ENCODE data around the gene PPP6R1.

The PPP6R1 gene

GRCh38 chr19:55283548-55284377, 24.9 kb upstream of the PPP6R1 start, which contains the start of gene BRSK1:
Gene BRSK1 (plus strand): TSS chr19:55283997. CDS start chr19:55284443, 446 bp downstream.
- peak within 1 kb of the TSS; percentile 17 for H3K4me3 ChIP-seq (ENCODE audit: low read depth, low read length)

GRCh38 chr19:55279770-55280643, 21.2 kb upstream of the PPP6R1 start, which contains the start of gene HSPBP1:
Gene HSPBP1 (minus strand): TSS chr19:55280110. CDS start chr19:55279608, 502 bp downstream.
- peak within 1 kb of the TSS; percentile 81 for H3K4me3 ChIP-seq (ENCODE audit: low read depth, low read length)

GRCh38 chr19:55279340-55279739, 20.5 kb upstream of the PPP6R1 start:
- peak overlapping the region; percentile 81 for H3K4me3 ChIP-seq (ENCODE audit: low read depth, low read length)

GRCh38 chr19:55278391-55279135, 19.7 kb upstream of the PPP6R1 start:
- peak overlapping the region; percentile 81 for H3K4me3 ChIP-seq (ENCODE audit: low read depth, low read length)

- H3K4me3 ChIP-seq (ENCODE audit: low read depth, low read length): no peak overlapping the region
Observed at GRCh38 chr19:55277494-55277893, 18.7 kb upstream of the PPP6R1 start.

GRCh38 chr19:55276720-55277430, 18.1 kb upstream of the PPP6R1 start:
- H3K4me3 ChIP-seq (ENCODE audit: low read depth, low read length): no peak overlapping the region

- H3K4me3 ChIP-seq (ENCODE audit: low read depth, low read length): no peak overlapping the region
Observed at GRCh38 chr19:55275851-55276719, 17.3 kb upstream of the PPP6R1 start.

- H3K4me3 ChIP-seq (ENCODE audit: low read depth, low read length): no peak overlapping the region
Observed at GRCh38 chr19:55273978-55274707, 15.3 kb upstream of the PPP6R1 start.

- no peak overlapping the region for H3K4me3 ChIP-seq (ENCODE audit: low read depth, low read length)
Observed at GRCh38 chr19:55272142-55272541, 13.3 kb upstream of the PPP6R1 start.

- no peak overlapping the region for H3K4me3 ChIP-seq (ENCODE audit: low read depth, low read length)
Observed at GRCh38 chr19:55270172-55270942, 11.5 kb upstream of the PPP6R1 start.

- H3K4me3 ChIP-seq (ENCODE audit: low read depth, low read length): no peak overlapping the region
Observed at GRCh38 chr19:55269299-55269698, 10.5 kb upstream of the PPP6R1 start.

- no peak overlapping the region for H3K4me3 ChIP-seq (ENCODE audit: low read depth, low read length)
Observed at GRCh38 chr19:55266840-55267239, 8.0 kb upstream of the PPP6R1 start.

- no peak overlapping the region for H3K4me3 ChIP-seq (ENCODE audit: low read depth, low read length)
Observed at GRCh38 chr19:55266404-55266803, 7.6 kb upstream of the PPP6R1 start.

- no peak overlapping the region for H3K4me3 ChIP-seq (ENCODE audit: low read depth, low read length)
Observed at GRCh38 chr19:55265723-55266386, 7.0 kb upstream of the PPP6R1 start.

GRCh38 chr19:55265173-55265572, 6.4 kb upstream of the PPP6R1 start:
- no peak overlapping the region for H3K4me3 ChIP-seq (ENCODE audit: low read depth, low read length)

GRCh38 chr19:55264531-55264930, 5.7 kb upstream of the PPP6R1 start:
- no peak overlapping the region for H3K4me3 ChIP-seq (ENCODE audit: low read depth, low read length)

GRCh38 chr19:55262359-55262758, 3.5 kb upstream of the PPP6R1 start:
- no peak overlapping the region for H3K4me3 ChIP-seq (ENCODE audit: low read depth, low read length)

Data from iPS-11a (cell line).